A549 (cell line): ENCODE results near the gene FYB1. TPM values are rescaled to one million over a fixed set of nuclear protein-coding genes. Genes with fewer than 3 reads are reported as not detected.

Experiments
- ATAC-seq, 2 experiments: fragments of 200-7000 bp in 1 of 2; fragments of >200 bp in 1 of 2; cut with Nextera tagmentation in 1 of 2; cut with Tn5 transposase in 1 of 2; 3 replicates each; pipeline versions ENCODE4 v1.8.0 to v1.9.1; 2018 to 2020; ENCODE audit warnings: mild to moderate bottlenecking in 1 of 2, moderate library complexity in 1 of 2
- CTCF ChIA-PET: fragments of 300-600 bp; sonication (Branson Sonifier 250); formaldehyde crosslinking; extraction: SDS; loops from one replicate; lab custom pipeline; 2021; ENCODE audit warnings: antibody characterized with exemption, inconsistent platforms; lab: Yijun Ruan, JAX
- POLR2A ChIA-PET: fragments of 350-600 bp; formaldehyde crosslinking; extraction: SDS; loops from one replicate; lab custom pipeline; 2021; ENCODE audit warnings: antibody characterized with exemption, inconsistent platforms; lab: Yijun Ruan, JAX
- DNase-seq, 2 experiments: peaks; one replicate each; pipeline versions ENCODE4 v3.0.0 to v3.0.0-alpha.2; 2011 to 2016; ENCODE audit warnings: low read depth in 1 of 2, low spot score in 1 of 2
- FAIRE-seq: peaks from 2 replicates; lab custom pipeline; 2011; peaks lifted over from hg19 to GRCh38; lab: Jason Lieb, UNC
- H3K27ac ChIP-seq, 2 experiments: fragments of >200 bp; sonication (Bioruptor Twin); formaldehyde crosslinking; 3 replicates each; pipeline ENCODE4 v1.5.1; 2016 to 2017
- H3K4me1 ChIP-seq: fragments of >200 bp; sonication (Bioruptor Twin); formaldehyde crosslinking; 3 replicates; pipeline ENCODE4 v1.6.1; 2016
- H3K4me2 ChIP-seq: fragments of >200 bp; sonication (Bioruptor Twin); formaldehyde crosslinking; 3 replicates; pipeline ENCODE4 v1.6.1; 2016
- H3K4me3 ChIP-seq: fragments of >200 bp; sonication (Bioruptor Twin); formaldehyde crosslinking; 3 replicates; pipeline ENCODE4 v1.5.1; 2016
- H3K9me3 ChIP-seq: fragments of >200 bp; sonication (Bioruptor Twin); formaldehyde crosslinking; 3 replicates; pipeline ENCODE4 v1.6.1; 2016
- BCL3 ChIP-seq: fragments of >200 bp; sonication (Bioruptor Twin); formaldehyde crosslinking; IDR thresholded peaks from 3 replicates; pipeline ENCODE4 v1.6.1; 2016
- BHLHE40 ChIP-seq: IDR thresholded peaks from 2 replicates; pipeline ENCODE4 v1.6.1; 2012; ENCODE audit warnings: low read depth, low read length, inconsistent platforms
- CBX8 ChIP-seq: fragments of 200-600 bp; sonication (generic); IDR thresholded peaks from 2 replicates; pipeline ENCODE4 v1.6.1; 2016
- CHD4 ChIP-seq: fragments of 200-600 bp; sonication (generic); IDR thresholded peaks from 2 replicates; pipeline ENCODE4 v1.6.1; 2016; ENCODE audit warnings: antibody characterized with exemption, mild to moderate bottlenecking, borderline replicate concordance
- FOSL2 ChIP-seq, 2 experiments: fragments of 450-650 bp in 1 of 2; fragments of >200 bp in 1 of 2; sonication (Bioruptor Twin) in 1 of 2; formaldehyde crosslinking; IDR thresholded peaks; 2 replicates each; pipeline versions ENCODE4 v1.5.0 to v1.6.1; 2016 to 2020; ENCODE audit warnings: mild to moderate bottlenecking in 1 of 2, moderate library complexity in 1 of 2
- FOXS1 ChIP-seq: fragments of 250-450 bp; sonication (Bioruptor Pico); IDR thresholded peaks from 2 replicates; pipeline ENCODE4 v1.5.0; 2020; ENCODE audit warnings: mild to moderate bottlenecking, moderate library complexity
- HOXA7 ChIP-seq: fragments of 250-450 bp; sonication (Bioruptor Pico); IDR thresholded peaks from 2 replicates; pipeline ENCODE4 v1.5.0; 2020; ENCODE audit warnings: mild to moderate bottlenecking, moderate library complexity
- HOXB13 ChIP-seq: fragments of 250-450 bp; sonication (Bioruptor Pico); IDR thresholded peaks from 2 replicates; pipeline ENCODE4 v1.5.0; 2020; ENCODE audit warnings: low read depth, mild to moderate bottlenecking, moderate library complexity
- HOXB5 ChIP-seq: fragments of 250-450 bp; sonication (Bioruptor Pico); IDR thresholded peaks from 2 replicates; pipeline ENCODE4 v1.5.0; 2020; ENCODE audit warnings: mild to moderate bottlenecking, moderate library complexity
- JUN ChIP-seq, 2 experiments: fragments of >200 bp; sonication (Bioruptor Twin); formaldehyde crosslinking; IDR thresholded peaks; 2 replicates in 1 of 2; 3 replicates in 1 of 2; pipeline ENCODE4 v1.6.1; 2016 to 2017
- KDM1A ChIP-seq: fragments of 200-600 bp; sonication (generic); IDR thresholded peaks from 2 replicates; pipeline ENCODE4 v1.6.1; 2016; ENCODE audit warnings: low read depth, mild to moderate bottlenecking
- MAFK ChIP-seq: fragments of 450-650 bp; IDR thresholded peaks from 2 replicates; pipeline ENCODE4 v1.6.1; 2014; ENCODE audit not compliant: partially characterized antibody
- NFE2L2 ChIP-seq: fragments of 150-350 bp; conservative IDR thresholded peaks from 2 replicates; pipeline ENCODE4 v1.6.1; 2014; ENCODE audit warnings: low read length
- POLR2A ChIP-seq: IDR thresholded peaks from 2 replicates; pipeline ENCODE4 v1.6.1; 2012; ENCODE audit warnings: mild to moderate bottlenecking, low read length
- RCOR1 ChIP-seq: fragments of 150-350 bp; IDR thresholded peaks from 2 replicates; pipeline ENCODE4 v1.6.1; 2014; ENCODE audit warnings: antibody characterized with exemption, low read length, low read depth
- RFX5 ChIP-seq: fragments of 450-650 bp; IDR thresholded peaks from 2 replicates; pipeline ENCODE4 v1.7.1; 2014; ENCODE audit warnings: antibody characterized with exemption, mild to moderate bottlenecking, moderate library complexity
- SMC3 ChIP-seq: fragments of >200 bp; sonication (Bioruptor Twin); formaldehyde crosslinking; IDR thresholded peaks from 3 replicates; pipeline ENCODE4 v1.6.1; 2018; ENCODE audit warnings: inconsistent platforms
- SREBF2 ChIP-seq: fragments of 450-650 bp; IDR thresholded peaks from 2 replicates; pipeline ENCODE4 v1.6.1; 2014; ENCODE audit warnings: mild to moderate bottlenecking, moderate library complexity
- TFCP2L1 ChIP-seq: fragments of 250-450 bp; sonication (Bioruptor Pico); IDR thresholded peaks from 2 replicates; pipeline ENCODE4 v1.5.0; 2021; ENCODE audit warnings: mild to moderate bottlenecking
- TP53 ChIP-seq: fragments of 250-450 bp; sonication (Bioruptor Pico); IDR thresholded peaks from 2 replicates; pipeline ENCODE4 v1.5.0; 2021; ENCODE audit warnings: mild to moderate bottlenecking, moderate library complexity
- USF2 ChIP-seq: fragments of 450-650 bp; IDR thresholded peaks from 2 replicates; pipeline ENCODE4 v1.6.1; 2014; ENCODE audit warnings: antibody characterized with exemption
- ZC3H11A ChIP-seq: fragments of 450-650 bp; IDR thresholded peaks from 2 replicates; pipeline ENCODE4 v1.6.1; 2014; ENCODE audit warnings: antibody characterized with exemption, mild to moderate bottlenecking
- ZSCAN20 ChIP-seq: fragments of 250-450 bp; sonication (Bioruptor Pico); IDR thresholded peaks from 2 replicates; pipeline ENCODE4 v1.8.0; 2022; ENCODE audit warnings: mild to moderate bottlenecking, moderate library complexity
- WGBS: methylation state at CpG from one replicate; pipeline ENCODE4 v1.1.6; 2017; ENCODE audit errors: missing lambda C conversion rate; 5-methylcytosine and 5-hydroxymethylcytosine counted together
- polyA plus RNA-seq, 4 experiments: library from polyadenylated mRNA; depleted of rRNA in 3 of 4; stranded (reverse); fragments of >200 nt; fragmentation: RNase III in 1 of 4; extraction: RNeasy Plus Mini Kit Qiagen cat#74134 plus additional on column Dnase treatment in 1 of 4; gene quantifications; 2 replicates in 3 of 4; 3 replicates in 1 of 4; pipeline ENCODE4 v1.2.3, GENCODE V29; 2011 to 2017
- TF ChIP-seq, protein P1 (sequence below): IDR thresholded peaks from 2 replicates; pipeline ENCODE4 v1.6.1; 2012
- TF ChIP-seq, protein P2 (sequence below): IDR thresholded peaks from 2 replicates; pipeline ENCODE4 v1.6.1; 2012; ENCODE audit warnings: low read depth, borderline replicate concordance
- TF ChIP-seq, protein P3 (sequence below): fragments of >200 bp; sonication (Bioruptor Twin); formaldehyde crosslinking; IDR thresholded peaks from 2 replicates; pipeline ENCODE4 v1.6.1; 2016
- TF ChIP-seq, protein P4 (sequence below): fragments of >200 bp; sonication (Bioruptor Twin); formaldehyde crosslinking; IDR thresholded peaks from 3 replicates; pipeline ENCODE4 v1.5.1; 2016

The FYB1 gene
- polyA plus RNA-seq, 2 of the 4 experiments (the other 2 are of a cell fraction) = 7.4 to 34.6 TPM

- WGBS = 87% methylated on average over 4 of the region's 4 CpGs
- ATAC-seq (no peak), DNase-seq (no peak), FAIRE-seq (no peak)
- Histone ChIP-seq H3K27ac (peak overlapping the region; percentile 23 to 40; a peak in 2 of 6 replicates), H3K4me3 (no peak overlapping the region), H3K4me1 (peaks cover 9% of the 10 kb centered on the region), H3K4me2 (no peak overlapping the region), H3K9me3 (no peaks in the 10 kb centered on the region)
- ChIA-PET POLR2A (interaction anchor here (0.5 to 0.8 kb wide), 2 partner anchors 72 to 145 kb away, joined by 3 to 5 read pairs; no protein-coding TSS in a partner anchor), CTCF (interaction anchor here (0.6 to 2.0 kb wide), 10 partner anchors 9 to 424 kb away, joined by 3 to 20 read pairs (median 4); no protein-coding TSS in a partner anchor)
- TF ChIP-seq MAFK = no peak
- no peak for TF ChIP-seq HOXB13 (CRISPR knock-in tag)
- TF ChIP-seq, protein P1, sequence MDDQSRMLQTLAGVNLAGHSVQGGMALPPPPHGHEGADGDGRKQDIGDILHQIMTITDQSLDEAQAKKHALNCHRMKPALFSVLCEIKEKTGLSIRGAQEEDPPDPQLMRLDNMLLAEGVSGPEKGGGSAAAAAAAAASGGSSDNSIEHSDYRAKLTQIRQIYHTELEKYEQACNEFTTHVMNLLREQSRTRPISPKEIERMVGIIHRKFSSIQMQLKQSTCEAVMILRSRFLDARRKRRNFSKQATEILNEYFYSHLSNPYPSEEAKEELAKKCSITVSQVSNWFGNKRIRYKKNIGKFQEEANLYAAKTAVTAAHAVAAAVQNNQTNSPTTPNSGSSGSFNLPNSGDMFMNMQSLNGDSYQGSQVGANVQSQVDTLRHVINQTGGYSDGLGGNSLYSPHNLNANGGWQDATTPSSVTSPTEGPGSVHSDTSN = no peak
- TF ChIP-seq SMC3 = no peak
- no peak for TF ChIP-seq CHD4
- TF ChIP-seq JUN (IDR thresholded peaks at IDR 0.05) = no peak
- no peak for TF ChIP-seq FOXS1 (CRISPR knock-in tag)
- TF ChIP-seq POLR2A = no peak
- TF ChIP-seq RCOR1 = no peak
- TF ChIP-seq KDM1A = no peak
- TF ChIP-seq BCL3 = no peak
- TF ChIP-seq, protein P2, sequence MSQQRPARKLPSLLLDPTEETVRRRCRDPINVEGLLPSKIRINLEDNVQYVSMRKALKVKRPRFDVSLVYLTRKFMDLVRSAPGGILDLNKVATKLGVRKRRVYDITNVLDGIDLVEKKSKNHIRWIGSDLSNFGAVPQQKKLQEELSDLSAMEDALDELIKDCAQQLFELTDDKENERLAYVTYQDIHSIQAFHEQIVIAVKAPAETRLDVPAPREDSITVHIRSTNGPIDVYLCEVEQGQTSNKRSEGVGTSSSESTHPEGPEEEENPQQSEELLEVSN = no peak
- no peak for TF ChIP-seq ZSCAN20 (CRISPR knock-in tag)
These were observed 72.4 kb downstream of the FYB1 start for GRCh38 chr5:39146831-39147540.

- DNase-seq = no peak
- Histone ChIP-seq H3K9me3 (no peaks in the 10 kb centered on the region), H3K4me1 (peaks cover 27% of the 10 kb centered on the region), H3K4me3 (no peak overlapping the region), H3K4me2 (peak overlapping the region; percentile 49; the same call in 1 of the 3 replicates), H3K27ac (no peak overlapping the region)
- ChIA-PET CTCF (interaction anchor here (0.7 to 4.3 kb wide), 7 partner anchors 63 to 428 kb away, joined by 3 to 20 read pairs (median 5); no protein-coding TSS in a partner anchor), POLR2A (no interaction called here)
- peak; percentile 32 for FAIRE-seq
- WGBS = 93% methylated on average over 3 of the region's 3 CpGs
- ATAC-seq = no peak
- TF ChIP-seq SMC3 (no peak), SREBF2 (no peak), TFCP2L1 (CRISPR knock-in tag) (no peak), USF2 (no peak), TP53 (CRISPR knock-in tag) (no peak), NFE2L2 (no peak), KDM1A (no peak), BCL3 (no peak), HOXB5 (no peak), ZC3H11A (no peak), HOXA7 (CRISPR knock-in tag) (no peak), RFX5 (no peak), FOSL2 (IDR thresholded peaks at IDR 0.05) (no peak), FOSL2 (CRISPR knock-in tag; IDR thresholded peaks at IDR 0.05) (no peak), FOXS1 (CRISPR knock-in tag) (no peak), BHLHE40 (no peak), CBX8 (no peak)
- TF ChIP-seq, protein P3, sequence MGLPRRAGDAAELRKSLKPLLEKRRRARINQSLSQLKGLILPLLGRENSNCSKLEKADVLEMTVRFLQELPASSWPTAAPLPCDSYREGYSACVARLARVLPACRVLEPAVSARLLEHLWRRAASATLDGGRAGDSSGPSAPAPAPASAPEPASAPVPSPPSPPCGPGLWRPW = no peak
- TF ChIP-seq, protein P1 = no peak
- TF ChIP-seq, protein P4, sequence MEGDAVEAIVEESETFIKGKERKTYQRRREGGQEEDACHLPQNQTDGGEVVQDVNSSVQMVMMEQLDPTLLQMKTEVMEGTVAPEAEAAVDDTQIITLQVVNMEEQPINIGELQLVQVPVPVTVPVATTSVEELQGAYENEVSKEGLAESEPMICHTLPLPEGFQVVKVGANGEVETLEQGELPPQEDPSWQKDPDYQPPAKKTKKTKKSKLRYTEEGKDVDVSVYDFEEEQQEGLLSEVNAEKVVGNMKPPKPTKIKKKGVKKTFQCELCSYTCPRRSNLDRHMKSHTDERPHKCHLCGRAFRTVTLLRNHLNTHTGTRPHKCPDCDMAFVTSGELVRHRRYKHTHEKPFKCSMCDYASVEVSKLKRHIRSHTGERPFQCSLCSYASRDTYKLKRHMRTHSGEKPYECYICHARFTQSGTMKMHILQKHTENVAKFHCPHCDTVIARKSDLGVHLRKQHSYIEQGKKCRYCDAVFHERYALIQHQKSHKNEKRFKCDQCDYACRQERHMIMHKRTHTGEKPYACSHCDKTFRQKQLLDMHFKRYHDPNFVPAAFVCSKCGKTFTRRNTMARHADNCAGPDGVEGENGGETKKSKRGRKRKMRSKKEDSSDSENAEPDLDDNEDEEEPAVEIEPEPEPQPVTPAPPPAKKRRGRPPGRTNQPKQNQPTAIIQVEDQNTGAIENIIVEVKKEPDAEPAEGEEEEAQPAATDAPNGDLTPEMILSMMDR = no peak
These were observed 76.1 kb downstream of the FYB1 start for GRCh38 chr5:39143151-39143860.
